OCI-LY3 (cell line): ENCODE results near the gene TOR1A.
"Not testable (repeated sequence)": the region's sequence is repeated elsewhere in the genome, so short reads cannot be mapped to it uniquely, and the experiment has no call there.

Experiments
- H2AFZ ChIP-seq: fragments of 200-600, 300-600 bp; shearing (Covaris generic); 2 replicates; pipeline ENCODE4 v1.6.0; 2014; ENCODE audit warnings: antibody characterized with exemption, low read depth, low read length
- H3K27ac ChIP-seq: fragments of 200-600, 300-600 bp; sonication (generic); 2 replicates; pipeline ENCODE4 v1.5.1; 2014; ENCODE audit warnings: mild to moderate bottlenecking, low read length, moderate library complexity, mixed read lengths
- H3K27me3 ChIP-seq: fragments of 200-600, 300-600 bp; sonication (generic); 2 replicates; pipeline ENCODE4 v1.6.1; 2014; ENCODE audit warnings: low read depth, low read length, mixed read lengths
- H3K36me3 ChIP-seq: fragments of 200-600, 300-600 bp; sonication (generic); replicated peaks from 2 replicates; pipeline ENCODE3; 2014; ENCODE audit warnings: low read depth, low read length, mixed read lengths
- H3K4me1 ChIP-seq: fragments of 300-600, 200-600 bp; sonication (generic); 2 replicates; pipeline ENCODE4 v1.6.1; 2014; ENCODE audit warnings: low read length, mixed read lengths
- H3K4me2 ChIP-seq: fragments of 200-600, 300-600 bp; sonication (generic); 2 replicates; pipeline ENCODE4 v1.6.1; 2014; ENCODE audit warnings: low read length, mixed read lengths
- H3K4me3 ChIP-seq: fragments of 300-600, 200-600 bp; sonication (generic); 2 replicates; pipeline ENCODE4 v1.5.1; 2014; ENCODE audit warnings: antibody characterized with exemption, mild to moderate bottlenecking, low read length, moderate library complexity
- H3K79me2 ChIP-seq: fragments of 300-600, 200-600 bp; shearing (Covaris generic); 2 replicates; pipeline ENCODE4 v1.6.1; 2014; ENCODE audit warnings: mild to moderate bottlenecking, low read length, mixed read lengths
- H3K9ac ChIP-seq: fragments of 300-600, 200-600 bp; shearing (Covaris generic); 2 replicates; pipeline ENCODE4 v1.6.0; 2014; ENCODE audit warnings: mild to moderate bottlenecking, low read length, moderate library complexity
- H3K9me3 ChIP-seq: fragments of 200-600, 300-600 bp; shearing (Covaris generic); 2 replicates; pipeline ENCODE4 v1.6.1; 2014; ENCODE audit warnings: low read length, mixed read lengths; ENCODE audit not compliant: insufficient read depth
- H4K20me1 ChIP-seq: fragments of 200-600, 300-600 bp; sonication (generic); 2 replicates; pipeline ENCODE4 v1.6.1; 2016; ENCODE audit warnings: low read length, mixed read lengths; ENCODE audit not compliant: insufficient read depth
- CTCF ChIP-seq: fragments of 200-600, 300-600 bp; sonication (generic); IDR thresholded peaks from 2 replicates; pipeline ENCODE4 v1.5.1; 2014; ENCODE audit warnings: antibody characterized with exemption, low read length, low read depth
- EZH2phosphoT487 ChIP-seq: fragments of 200-600 bp; shearing (Covaris generic); IDR thresholded peaks from 2 replicates; pipeline ENCODE4 v1.6.1; 2018; ENCODE audit warnings: antibody characterized with exemption, mixed run types, low read depth

TOR1A gene

GRCh38 chr9:129794549-129794948 lies 29.4 kb downstream of the TOR1A start:
- no peak overlapping the region for H3K4me2 ChIP-seq
- no peaks in the 10 kb centered on the region for H3K9me3 ChIP-seq
- no peaks in the 10 kb centered on the region; the same call in 1 of the 2 replicates for H3K27me3 ChIP-seq
- H3K4me3 ChIP-seq = no peak overlapping the region
- no peaks in the 10 kb centered on the region for H4K20me1 ChIP-seq
- no peak overlapping the region for H3K27ac ChIP-seq
- TF ChIP-seq EZH2phosphoT487 (no peak), CTCF (no peak)
- H3K36me3 ChIP-seq = no peaks in the 10 kb centered on the region
- no peak overlapping the region for H3K9ac ChIP-seq
- H3K79me2 ChIP-seq = no peaks in the 10 kb centered on the region
- H3K4me1 ChIP-seq = 0 out of 2 replicates have a peak, but pooled peaks cover 2% of the 10 kb centered on the region
- no peak overlapping the region for H2AFZ ChIP-seq

GRCh38 chr9:129786481-129786880 lies 37.5 kb downstream of the TOR1A start:
- Histone ChIP-seq H3K79me2 (no peaks in the 10 kb centered on the region), H3K27me3 (peaks cover 7% of the 10 kb centered on the region; the same call in 1 of the 2 replicates), H3K27ac (no peak overlapping the region), H3K4me3 (no peak overlapping the region), H2AFZ (no peak overlapping the region), H3K4me1 (0 out of 2 replicates have a peak, but pooled peaks cover 2% of the 10 kb centered on the region), H3K9me3 (no peaks in the 10 kb centered on the region), H4K20me1 (no peaks in the 10 kb centered on the region), H3K9ac (no peak overlapping the region), H3K4me2 (no peak overlapping the region), H3K36me3 (no peaks in the 10 kb centered on the region)
- TF ChIP-seq CTCF = no peak

GRCh38 chr9:129785866-129786265 lies 38.1 kb downstream of the TOR1A start:
- H3K9me3 ChIP-seq = no peaks in the 10 kb centered on the region
- no peak overlapping the region for H3K4me2 ChIP-seq
- TF ChIP-seq CTCF (no peak), EZH2phosphoT487 (no peak)
- peaks cover 7% of the 10 kb centered on the region; the same call in 1 of the 2 replicates for H3K27me3 ChIP-seq
- H3K4me1 ChIP-seq = 0 out of 2 replicates have a peak, but pooled peaks cover 2% of the 10 kb centered on the region
- H3K4me3 ChIP-seq = no peak overlapping the region
- H2AFZ ChIP-seq = no peak overlapping the region
- H3K79me2 ChIP-seq = no peaks in the 10 kb centered on the region
- H3K9ac ChIP-seq = no peak overlapping the region
- H4K20me1 ChIP-seq = no peaks in the 10 kb centered on the region
- no peaks in the 10 kb centered on the region for H3K36me3 ChIP-seq
- no peak overlapping the region for H3K27ac ChIP-seq

GRCh38 chr9:129784970-129785369 lies 39.0 kb downstream of the TOR1A start:
- H3K27me3 ChIP-seq = not testable (repeated sequence)

More at GRCh38 chr9:129784970-129785369, 39.0 kb downstream of the TOR1A start:
- H3K79me2 ChIP-seq, H3K4me3 ChIP-seq, H4K20me1 ChIP-seq, H3K4me1 ChIP-seq, H3K36me3 ChIP-seq, H3K27ac ChIP-seq, H2AFZ ChIP-seq, H3K9me3 ChIP-seq, H3K9ac ChIP-seq, H3K4me2 ChIP-seq: not testable (repeated sequence)
